Naive B cell (primary cell): Measurements from ENCODE around the gene SULF2. TPM values are rescaled to one million over a fixed set of nuclear protein-coding genes. Genes with fewer than 3 reads are reported as not detected.

Source experiments
- ATAC-seq, 2 donors: fragments of 150-1000 bp; cut with Tn5 transposase; 2 replicates each; pipeline ENCODE4 v1.10.0; 2021; ENCODE audit warnings: low read depth in 2 of 2, mild to moderate bottlenecking in 2 of 2, moderate library complexity in 2 of 2
- DNase-seq: peaks from one replicate; pipeline ENCODE4 v3.0.0; 2022
- H3K27ac Mint-ChIP-seq, 6 donors: one replicate each; pipeline ENCODE4 v1.8.0; 2020 to 2022; ENCODE audit warnings: mild to moderate bottlenecking in 6 of 6, mixed read lengths in 6 of 6, moderate library complexity in 5 of 6, inconsistent platforms in 2 of 6
- H3K27me3 Mint-ChIP-seq, 3 donors: one replicate each; pipeline ENCODE4 v1.8.0; 2021 to 2022; ENCODE audit warnings: mixed read lengths in 3 of 3, mild to moderate bottlenecking in 1 of 3
- H3K36me3 Mint-ChIP-seq, 2 donors: one replicate each; pipeline ENCODE4 v1.8.0; 2020 to 2022; ENCODE audit warnings: mixed read lengths in 2 of 2, inconsistent platforms in 1 of 2, mild to moderate bottlenecking in 1 of 2
- H3K4me1 Mint-ChIP-seq, 3 donors: one replicate each; pipeline ENCODE4 v1.8.0; 2020 to 2022; ENCODE audit warnings: mixed read lengths in 3 of 3, inconsistent platforms in 1 of 3, mild to moderate bottlenecking in 1 of 3, moderate library complexity in 1 of 3
- H3K4me3 Mint-ChIP-seq, 8 donors: one replicate each; pipeline ENCODE4 v1.8.0; 2020 to 2022; ENCODE audit warnings: mild to moderate bottlenecking in 8 of 8, mixed read lengths in 8 of 8, moderate library complexity in 8 of 8, inconsistent platforms in 2 of 8
- H3K9me3 Mint-ChIP-seq, 7 donors: one replicate each; pipeline ENCODE4 v1.8.0; 2020 to 2022; ENCODE audit warnings: mixed read lengths in 7 of 7, mild to moderate bottlenecking in 5 of 7, inconsistent platforms in 2 of 7, moderate library complexity in 1 of 7
- polyA plus RNA-seq, 6 donors: library from polyadenylated mRNA; unstranded; fragments of 300-500 nt; fragmentation: Illumina TruSeq; gene quantifications; one replicate each; pipeline ENCODE4 v1.2.3, GENCODE V29; 2021; ENCODE audit warnings: low read depth in 6 of 6

SULF2 gene
- polyA plus RNA-seq, 6 donors from 2014 or later = 1.2 to 3.2 (median 2.6) TPM; not detected in 1

DNA sequence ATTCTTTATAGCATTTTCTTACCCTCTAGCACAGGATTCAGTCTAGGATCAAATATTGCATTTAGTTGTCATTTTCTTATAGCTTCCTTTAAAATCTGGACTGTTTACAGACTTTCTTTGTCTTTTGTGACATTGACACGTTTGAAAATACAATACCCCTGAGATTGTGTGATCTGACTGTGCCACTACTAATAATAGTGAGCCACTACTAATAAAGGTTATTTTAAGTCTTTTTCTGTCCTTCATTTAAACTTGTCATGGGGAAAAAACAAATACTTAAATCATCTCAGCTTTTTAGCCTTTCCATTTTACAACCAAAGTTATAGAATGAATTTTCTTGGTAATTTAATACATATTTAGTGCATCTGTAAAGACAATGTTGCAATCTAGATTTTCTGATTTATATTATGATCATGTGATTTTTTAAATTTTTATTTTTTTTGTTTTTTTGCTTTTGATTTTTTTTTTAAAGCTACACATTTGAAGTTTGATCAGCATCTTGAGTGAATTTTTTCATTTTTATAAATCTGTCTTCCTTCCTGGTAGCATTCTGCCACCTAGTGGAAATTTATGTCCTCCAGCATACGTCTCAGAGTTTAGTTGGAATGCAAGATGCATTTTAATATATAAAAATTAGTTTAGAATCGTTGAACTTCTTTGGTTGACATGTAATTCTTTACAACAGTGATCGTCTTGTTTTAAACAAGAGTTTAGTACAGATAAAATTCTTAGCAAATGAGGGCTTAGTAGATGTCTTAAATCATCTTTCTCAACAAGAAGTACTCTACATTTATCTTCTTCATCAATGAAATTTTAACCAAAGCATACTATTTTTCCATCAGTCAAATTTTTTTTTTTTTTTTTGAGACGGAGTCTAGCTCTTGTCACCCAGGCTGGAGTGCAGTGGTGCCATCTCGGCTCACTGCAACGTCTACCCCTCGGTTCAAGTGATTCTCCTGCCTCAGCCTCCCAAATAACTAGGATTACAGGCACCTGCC is 164.2 kb downstream of the SULF2 start:
- H3K27ac Mint-ChIP-seq = peak overlapping the region in 4 of 6 donors; percentile 5 to 43 (median 32)
- no peaks in the 10 kb centered on the region for H3K9me3 Mint-ChIP-seq
- peaks cover 20 to 36% (median 32%) of the 10 kb centered on the region in 3 donors for H3K4me1 Mint-ChIP-seq
- no peak overlapping the region for H3K4me3 Mint-ChIP-seq
- peak; percentile 58 to 59 for ATAC-seq
- H3K36me3 Mint-ChIP-seq = peaks cover 2 to 9% of the 10 kb centered on the region in 2 donors
- DNase-seq = peak; percentile 35
- no peaks in the 10 kb centered on the region for H3K27me3 Mint-ChIP-seq

DNA sequence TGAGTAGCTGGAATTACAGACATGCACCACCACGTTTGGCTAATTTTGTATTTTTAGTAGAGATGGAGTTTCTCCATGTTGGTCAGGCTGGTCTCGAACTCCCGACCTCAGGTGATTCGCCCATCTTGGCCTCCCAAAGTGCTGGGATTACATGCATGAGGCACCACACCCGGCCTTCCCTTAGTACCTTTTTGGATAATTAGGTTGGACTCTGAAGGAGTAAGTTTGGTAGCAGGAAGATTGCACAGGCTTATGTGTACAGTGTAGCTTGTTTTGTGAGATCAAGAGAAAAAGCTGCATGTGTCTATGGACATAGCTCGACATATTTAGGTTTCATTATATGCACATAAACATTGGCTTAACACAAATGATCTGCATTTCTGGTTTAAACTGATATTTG is 166.8 kb downstream of the SULF2 start:
- Mint-ChIP-seq H3K36me3 (peaks cover 0 to 9% of the 10 kb centered on the region in 2 donors), H3K9me3 (no peaks in the 10 kb centered on the region), H3K4me1 (peaks cover 31 to 50% (median 39%) of the 10 kb centered on the region in 3 donors), H3K4me3 (no peak overlapping the region), H3K27ac (peak overlapping the region in 3 of 6 donors; percentile 42 to 87 (median 79)), H3K27me3 (no peaks in the 10 kb centered on the region)
- ATAC-seq (no peak), DNase-seq (no peak)

DNA sequence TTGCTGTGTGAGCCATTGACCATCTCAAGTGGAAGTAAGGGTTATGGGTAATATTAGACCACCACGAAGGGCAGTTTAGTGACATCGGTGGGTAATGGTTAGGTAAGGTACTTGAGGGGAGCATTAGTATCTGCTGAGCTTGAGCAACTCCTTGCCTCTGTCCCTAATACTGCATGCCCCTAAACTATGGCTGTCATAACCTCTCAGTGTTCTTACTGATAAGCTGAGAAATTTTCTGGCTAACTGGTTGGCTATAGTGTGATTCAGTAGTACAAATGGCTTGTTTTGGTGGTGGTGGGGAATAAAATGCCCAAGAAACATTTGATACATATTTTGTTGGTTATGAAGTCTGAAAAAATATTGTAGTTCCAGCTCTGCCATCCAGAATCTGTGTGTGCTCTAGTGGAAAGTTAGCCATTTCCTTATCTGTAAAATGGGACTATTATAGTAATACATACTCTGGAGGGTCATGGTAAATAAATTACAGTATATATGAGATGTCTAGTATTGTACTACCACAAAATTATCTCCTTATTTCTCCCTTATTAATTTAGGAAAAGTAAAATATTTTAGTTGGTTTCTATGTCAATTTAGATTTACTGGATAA is 170.5 kb downstream of the SULF2 start:
- ATAC-seq (no peak), DNase-seq (no peak)
- no peaks in the 10 kb centered on the region for H3K27me3 Mint-ChIP-seq
- no peak overlapping the region for H3K4me3 Mint-ChIP-seq
- peak overlapping the region in 3 of 6 donors; percentile 58 to 91 (median 85) for H3K27ac Mint-ChIP-seq
- peaks cover 0 to 4% of the 10 kb centered on the region in 2 donors for H3K36me3 Mint-ChIP-seq
- no peaks in the 10 kb centered on the region for H3K9me3 Mint-ChIP-seq
- H3K4me1 Mint-ChIP-seq = peaks cover 38 to 68% (median 59%) of the 10 kb centered on the region in 3 donors

DNA sequence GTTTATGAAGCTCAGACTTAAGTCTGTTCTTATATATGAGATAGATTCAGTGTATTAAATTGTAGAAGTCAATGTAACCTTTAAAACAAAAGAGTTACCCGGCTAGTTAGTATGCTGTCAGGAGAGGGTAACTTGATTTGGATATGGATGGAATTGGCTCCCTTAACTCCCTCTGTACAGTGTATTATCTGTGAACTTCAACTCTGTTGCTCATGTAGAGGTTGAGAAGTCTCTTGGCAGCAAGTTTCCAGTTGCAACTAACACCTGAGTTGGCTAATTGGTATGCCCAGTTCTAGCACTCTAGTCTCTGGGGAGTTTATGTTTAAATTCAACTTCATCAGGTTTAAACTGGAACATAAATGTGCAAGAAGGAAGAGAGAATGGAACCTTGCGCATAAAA is 172.6 kb downstream of the SULF2 start:
- Mint-ChIP-seq H3K4me3 (no peak overlapping the region), H3K9me3 (no peaks in the 10 kb centered on the region), H3K27ac (peak overlapping the region; percentile 57 to 91 (median 84)), H3K27me3 (no peaks in the 10 kb centered on the region), H3K36me3 (peaks cover 0 to 10% of the 10 kb centered on the region in 2 donors), H3K4me1 (peaks cover 38 to 78% (median 56%) of the 10 kb centered on the region in 3 donors)
- no peak for DNase-seq
- no peak for ATAC-seq

DNA sequence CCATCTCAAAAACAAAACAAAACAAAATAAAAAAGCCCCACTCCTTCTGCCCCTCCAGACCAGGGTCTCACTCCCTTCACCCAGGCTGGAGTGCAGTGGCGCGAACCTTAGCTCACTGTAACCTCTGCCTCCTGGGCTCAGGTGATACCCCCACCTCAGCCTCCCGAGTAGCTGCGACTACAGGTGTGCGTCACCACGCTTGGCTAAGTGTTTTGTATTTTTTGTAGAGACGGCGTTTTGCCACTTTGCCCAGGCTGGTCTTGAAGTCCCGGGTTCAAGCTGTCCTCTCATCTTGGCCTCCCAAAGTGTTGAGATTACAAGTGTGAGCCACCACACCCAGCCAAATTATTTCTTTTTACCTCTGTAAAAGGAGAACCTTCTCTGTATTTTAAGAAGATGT is 173.5 kb downstream of the SULF2 start:
- Mint-ChIP-seq H3K9me3 (no peaks in the 10 kb centered on the region), H3K27me3 (no peaks in the 10 kb centered on the region), H3K4me1 (peaks cover 37 to 74% (median 51%) of the 10 kb centered on the region in 3 donors), H3K27ac (peak overlapping the region; percentile 75 to 92 (median 84)), H3K36me3 (peaks cover 0 to 10% of the 10 kb centered on the region in 2 donors), H3K4me3 (peak overlapping the region in 1 of 8 donors; percentile 12)
- ATAC-seq (no peak), DNase-seq (no peak)

DNA sequence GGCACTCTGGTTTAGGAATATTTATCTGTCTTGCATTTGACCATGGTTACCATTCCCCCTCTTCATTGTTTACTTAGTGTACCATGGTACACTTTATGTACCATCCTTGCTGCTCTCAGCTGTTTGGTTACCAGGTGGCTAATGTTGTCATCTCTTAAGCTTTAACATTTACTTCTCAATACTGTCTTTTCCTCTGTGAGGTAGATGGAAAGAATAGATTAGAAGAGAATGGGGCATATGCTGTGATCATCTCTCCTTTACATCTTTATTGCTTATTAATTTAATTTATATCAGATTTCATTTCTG is 174.4 kb downstream of the SULF2 start:
- ATAC-seq = peak; percentile 53 to 59
- H3K4me1 Mint-ChIP-seq = peaks cover 36 to 74% (median 50%) of the 10 kb centered on the region in 3 donors

DNA sequence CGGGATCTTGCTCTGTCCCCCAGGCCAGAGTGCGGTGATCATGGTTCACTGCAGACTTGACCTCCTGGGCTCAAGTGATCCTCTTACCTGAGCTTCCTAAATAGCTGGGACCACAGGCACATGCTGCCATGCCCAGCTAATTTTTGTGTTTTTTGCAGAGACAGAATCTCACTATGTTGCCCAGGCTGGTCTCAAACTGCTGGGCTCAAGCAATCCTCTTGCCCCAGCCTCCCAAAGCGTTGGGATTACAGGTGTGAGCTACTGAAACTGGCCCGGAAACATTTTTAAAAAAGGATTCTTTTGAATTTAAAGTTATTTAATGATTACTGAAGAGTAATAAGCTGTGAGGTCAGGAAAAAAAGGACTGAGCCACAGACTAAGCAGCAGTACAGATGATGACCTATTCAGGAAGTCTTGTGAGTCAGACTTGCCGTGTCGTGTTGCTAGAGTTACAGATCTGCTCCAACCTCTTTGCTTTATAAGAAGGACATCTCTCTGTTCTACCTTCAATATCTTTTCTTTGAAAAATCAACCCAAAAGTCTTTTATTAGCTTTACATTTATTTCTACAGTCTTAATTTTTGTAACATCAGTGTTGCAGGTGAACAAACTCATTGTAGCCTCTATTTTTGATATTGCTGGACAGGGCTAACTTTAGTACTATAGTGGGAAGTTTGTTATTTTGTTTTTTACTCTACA is 174.9 kb downstream of the SULF2 start:
- Mint-ChIP-seq H3K4me3 (peak overlapping the region in 6 of 8 donors; percentile 6 to 75 (median 16)), H3K4me1 (peaks cover 39 to 76% (median 55%) of the 10 kb centered on the region in 3 donors), H3K36me3 (peaks cover 0 to 10% of the 10 kb centered on the region in 2 donors), H3K27ac (peak overlapping the region; percentile 34 to 96 (median 88)), H3K9me3 (no peaks in the 10 kb centered on the region), H3K27me3 (no peaks in the 10 kb centered on the region)
- DNase-seq (no peak), ATAC-seq (peak; percentile 83 to 88)

More for the DNA sequence above, 174.4 kb downstream of the SULF2 start:
- Mint-ChIP-seq H3K9me3 (no peaks in the 10 kb centered on the region), H3K4me3 (peak overlapping the region in 3 of 8 donors; percentile 13 to 33 (median 16)), H3K27me3 (no peaks in the 10 kb centered on the region), H3K36me3 (peaks cover 0 to 10% of the 10 kb centered on the region in 2 donors), H3K27ac (peak overlapping the region; percentile 34 to 96 (median 88))
- no peak for DNase-seq

DNA sequence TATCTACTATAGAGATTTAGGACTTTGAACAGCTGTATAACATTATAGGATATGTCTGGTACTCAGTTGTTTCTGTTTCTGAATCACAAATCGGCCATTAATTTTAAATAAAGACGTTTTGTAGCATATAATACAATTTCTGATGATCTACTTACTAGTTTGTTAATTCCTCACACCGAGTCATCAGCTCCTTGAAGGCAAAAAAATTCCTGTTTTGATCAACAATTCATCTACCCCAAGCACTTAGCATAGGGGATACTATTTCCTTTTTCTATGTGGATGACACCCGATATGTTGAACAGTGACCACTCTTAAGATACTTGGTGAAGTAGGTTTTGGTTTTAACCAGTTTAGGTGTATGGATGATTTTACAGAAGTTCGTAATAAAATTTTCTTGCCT is 176.3 kb downstream of the SULF2 start:
- peak overlapping the region in 4 of 6 donors; percentile 54 to 85 (median 74) for H3K27ac Mint-ChIP-seq

More for the DNA sequence above, 176.3 kb downstream of the SULF2 start:
- peak overlapping the region in 1 of 8 donors; percentile 56 for H3K4me3 Mint-ChIP-seq
- DNase-seq (no peak), ATAC-seq (no peak)
- H3K27me3 Mint-ChIP-seq = no peaks in the 10 kb centered on the region
- H3K9me3 Mint-ChIP-seq = no peaks in the 10 kb centered on the region
- peaks cover 41 to 80% (median 57%) of the 10 kb centered on the region in 3 donors for H3K4me1 Mint-ChIP-seq
- H3K36me3 Mint-ChIP-seq = peaks cover 0 to 10% of the 10 kb centered on the region in 2 donors
